Panc1 (cell line): ENCODE data around the gene MRPS7. TPM values are rescaled to one million over a fixed set of nuclear protein-coding genes. Genes with fewer than 3 reads are reported as not detected.
A peak's percentile ranks its signal among the peaks of the same experiment; 100 is the strongest.

Experiments
- ATAC-seq: fragments of 200-7000 bp; cut with Tn5 transposase; 2 replicates; pipeline ENCODE4 v1.9.1; 2020; ENCODE audit warnings: mild to moderate bottlenecking, moderate library complexity
- BruUV-seq: library from RNA; stranded (reverse); fragments of 400-500 nt; replicated peaks from 2 replicates; lab custom pipeline; 2021; lab: Mats Ljungman, UMichigan
- CTCF ChIA-PET: fragments of 300-600 bp; sonication (Branson Sonifier 250); formaldehyde crosslinking; loops from one replicate; lab custom pipeline; 2022; ENCODE audit warnings: antibody characterized with exemption; lab: Charles Lee
- POLR2A ChIA-PET: fragments of 300-600 bp; sonication (Branson Sonifier 250); formaldehyde crosslinking; loops from one replicate; lab custom pipeline; 2022; ENCODE audit warnings: antibody characterized with exemption; lab: Charles Lee
- DNase-seq: peaks from one replicate; pipeline ENCODE4 v3.0.0-alpha.2; 2010; ENCODE audit warnings: low read depth, low spot score
- H3K27ac ChIP-seq: 2 replicates; pipeline ENCODE4 v1.5.1; 2011; ENCODE audit warnings: mild to moderate bottlenecking, low read length, inconsistent platforms
- H3K27me3 ChIP-seq: fragments of 200-500 bp; sonication (Bioruptor generic); 2 replicates; pipeline ENCODE4 v1.6.0; 2014; ENCODE audit warnings: low read length, inconsistent platforms; ENCODE audit not compliant: control insufficient read depth, insufficient read depth
- H3K36me3 ChIP-seq: fragments of 200-500 bp; sonication (Bioruptor generic); 2 replicates; pipeline ENCODE4 v1.5.1; 2014; ENCODE audit warnings: inconsistent platforms, mild to moderate bottlenecking, low read length, moderate library complexity; ENCODE audit not compliant: control insufficient read depth, insufficient read depth
- H3K4me1 ChIP-seq: 2 replicates; pipeline ENCODE4 v1.5.1; 2011; ENCODE audit warnings: inconsistent platforms, mild to moderate bottlenecking, low read length, moderate library complexity; ENCODE audit not compliant: control insufficient read depth, insufficient read depth
- H3K4me3 ChIP-seq, 2 experiments: 2 replicates each; pipeline ENCODE4 v1.5.1; 2011 to 2012; ENCODE audit warnings: low read depth in 2 of 2, low read length in 2 of 2, mild to moderate bottlenecking in 2 of 2, inconsistent platforms in 1 of 2, moderate library complexity in 1 of 2
- H3K9me3 ChIP-seq: fragments of 200-500 bp; sonication (Bioruptor generic); 2 replicates; pipeline ENCODE4 v1.5.1; 2014; ENCODE audit warnings: low read depth, mild to moderate bottlenecking, inconsistent platforms, low read length, moderate library complexity; ENCODE audit not compliant: control insufficient read depth, insufficient read depth
- CTCF ChIP-seq: fragments of 450-650 bp; IDR thresholded peaks from 2 replicates; pipeline ENCODE4 v1.5.1; 2017; ENCODE audit warnings: mild to moderate bottlenecking
- POLR2AphosphoS5 ChIP-seq: IDR thresholded peaks from 2 replicates; pipeline ENCODE4 v1.6.1; 2012; ENCODE audit warnings: mild to moderate bottlenecking, low read depth, low read length, moderate library complexity
- REST ChIP-seq, 2 experiments: IDR thresholded peaks; 2 replicates each; pipeline ENCODE4 v1.6.1; 2011 to 2012; ENCODE audit warnings: low read depth in 2 of 2, control low read depth in 1 of 2, low read length in 1 of 2, mild to moderate bottlenecking in 1 of 2, moderate library complexity in 1 of 2; ENCODE audit not compliant: insufficient read depth in 1 of 2
- SIN3A ChIP-seq: IDR thresholded peaks from 2 replicates; pipeline ENCODE4 v1.6.1; 2012; ENCODE audit warnings: low read depth, mild to moderate bottlenecking, low read length, moderate library complexity, borderline replicate concordance; ENCODE audit not compliant: insufficient read depth
- TCF7L2 ChIP-seq: IDR thresholded peaks from 2 replicates; pipeline ENCODE4 v1.6.1; 2011; ENCODE audit warnings: mild to moderate bottlenecking, low read depth, low read length, inconsistent platforms
- in situ Hi-C: cut with HindIII; loops from 2 replicates; pipeline ENCODE4 v1.10.0; 2016; ENCODE audit warnings: low sequenced_read_pairs, low pct_unique_long_range_greater_than_20kb
- intact Hi-C: fragments of 100-400 bp; cut with micrococcal nuclease; formaldehyde crosslinking; loops from one replicate; pipeline ENCODE4 v1.10.0; 2022; ENCODE audit not compliant: unreplicated experiment
- total RNA-seq: library from RNA; stranded (reverse); gene quantifications from one replicate; pipeline ENCODE4 v1.2.1, GENCODE V29; 2021; ENCODE audit not compliant: unreplicated experiment

The MRPS7 gene
- total RNA-seq, 1 experiment from 2014 or later = 85.0 TPM

- Histone ChIP-seq H3K27me3 (no peaks in the 10 kb centered on the region), H3K27ac (peak overlapping the region; percentile 95), H3K36me3 (peaks cover 7% of the 10 kb centered on the region; the same call in 1 of the 2 replicates), H3K4me1 (peaks cover 15% of the 10 kb centered on the region), H3K4me3 (peak overlapping the region; percentile 88 to 98), H3K9me3 (no peaks in the 10 kb centered on the region)
- ATAC-seq (peak; percentile 26), DNase-seq (no peak)
- intact Hi-C loops = no loop called here
- ChIA-PET POLR2A (interaction anchor here (0.6 to 0.8 kb wide), 3 partner anchors 45 to 264 kb away, joined by 3 to 4 read pairs (median 3); no protein-coding TSS in a partner anchor), CTCF (interaction anchor here (2.9 kb wide), 1 partner anchor 10 kb away, joined by 21 read pairs; the partner anchor contains the start of gene MIF4GD)
- no peak for TF ChIP-seq TCF7L2
- in situ Hi-C loops = no loop called here
- BruUV-seq = TSS peak; percentile 79
Measured at GRCh38 chr17:75260641-75261335, 891 bp upstream of the MRPS7 start.

- intact Hi-C loops (no loop called here), in situ Hi-C loops (no loop called here)
- H3K4me3 ChIP-seq = peak overlapping the region; percentile 88 to 98
- TF ChIP-seq REST (IDR thresholded peaks at IDR 0.05; ENCODE audit: insufficient read depth in 1 of 2, low read depth in 2 of 2, low read length in 1 of 2) (no peak), CTCF (no peak), POLR2AphosphoS5 (no peak), SIN3A (no peak), TCF7L2 (no peak)
- no TSS peak for BruUV-seq
- ChIA-PET CTCF (interaction anchor here (0.6 to 2.9 kb wide), 6 partner anchors 9 to 263 kb away, joined by 3 to 21 read pairs (median 4); partner anchors contain the start of genes LLGL2 and MIF4GD), POLR2A (interaction anchor here (0.7 to 1.3 kb wide), 2 partner anchors 9 to 144 kb away, joined by 3 to 6 read pairs; partner anchors contain the start of gene MIF4GD)
- no peak for DNase-seq
- peak; percentile 18; the same call in 1 of the 2 replicates for ATAC-seq
- H3K36me3 ChIP-seq = peaks cover 7% of the 10 kb centered on the region; the same call in 1 of the 2 replicates
- peak overlapping the region; percentile 95 for H3K27ac ChIP-seq
- H3K4me1 ChIP-seq = peaks cover 23% of the 10 kb centered on the region
- H3K27me3 ChIP-seq = no peaks in the 10 kb centered on the region
- H3K9me3 ChIP-seq = no peaks in the 10 kb centered on the region
Measured at GRCh38 chr17:75262112-75262606, 480 bp downstream of the MRPS7 start.
